ENCODE measurements around the gene GP2. TPM values are rescaled to one million over a fixed set of nuclear protein-coding genes. Genes with fewer than 3 reads are reported as not detected.

The GP2 gene
- total and polyA plus RNA-seq, 2 donors (not counting 3 experiments of a cell fraction or from before 2014, with no cell fraction given), result not detected

DNA sequence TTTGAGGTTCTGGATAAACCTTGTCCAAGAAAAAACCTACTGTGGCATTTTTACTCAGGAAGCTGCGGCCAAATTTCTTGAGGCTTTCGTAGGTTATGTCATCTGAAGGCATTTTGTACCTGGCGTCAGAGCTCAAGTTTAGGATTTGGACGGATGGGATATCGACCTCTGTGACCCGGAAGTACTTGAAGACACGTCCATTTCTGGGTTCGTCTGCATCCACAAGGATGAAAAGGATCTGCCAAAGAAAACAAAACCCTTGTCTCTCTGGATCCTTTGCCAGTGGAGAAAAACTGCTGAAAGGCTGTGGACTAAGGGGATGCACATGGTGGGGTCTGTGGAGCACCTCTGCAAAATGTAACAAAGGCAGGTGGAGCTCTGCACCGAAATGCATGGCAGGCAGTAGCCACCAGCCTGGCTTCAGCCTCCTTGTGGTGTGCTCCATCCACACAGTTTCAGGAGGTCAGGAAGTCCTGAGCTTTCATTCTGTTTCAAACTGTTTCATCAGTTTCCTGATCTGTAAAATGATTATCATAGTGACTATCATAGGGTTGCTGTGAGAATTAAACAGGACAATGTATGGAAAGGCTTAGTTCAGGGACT lies 42.2 kb upstream of the GP2 start:
- DNase-seq (ENCODE audit: low read depth, low spot score) (no peak), FAIRE-seq (no peak)
- TF ChIP-seq FOS (IDR thresholded peaks at IDR 0.05; ENCODE audit: borderline replicate concordance, insufficient read depth, low read length) (no peak), GATA2 (IDR thresholded peaks at IDR 0.05; ENCODE audit: insufficient read depth, insufficient read length, low read depth, low read length) (no peak), POLR2A (IDR thresholded peaks at IDR 0.05; ENCODE audit: low read depth, low read length) (no peak), EZH2 (IDR thresholded peaks at IDR 0.05; ENCODE audit: borderline replicate concordance, low read depth, low read length, severe bottlenecking) (no peak), JUN (IDR thresholded peaks at IDR 0.05; ENCODE audit: borderline replicate concordance, insufficient read depth, insufficient read length, low read depth) (no peak), POLR2AphosphoS5 (IDR thresholded peaks at IDR 0.05; ENCODE audit: insufficient read depth, low read depth, low read length) (no peak), CTCF (IDR thresholded peaks at IDR 0.05; ENCODE audit: extremely low read depth in 1 of 2, insufficient read depth in 1 of 2, low read depth in 1 of 2, low read length in 2 of 2) (no peak), MYC (IDR thresholded peaks at IDR 0.05; ENCODE audit: low read depth, low read length) (no peak)
- TF ChIP-seq, protein P1, sequence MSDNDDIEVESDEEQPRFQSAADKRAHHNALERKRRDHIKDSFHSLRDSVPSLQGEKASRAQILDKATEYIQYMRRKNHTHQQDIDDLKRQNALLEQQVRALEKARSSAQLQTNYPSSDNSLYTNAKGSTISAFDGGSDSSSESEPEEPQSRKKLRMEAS (IDR thresholded peaks at IDR 0.05; ENCODE audit: insufficient read depth, insufficient read length), result no peak
- dilution Hi-C loops (cut with MboI; ENCODE audit: extremely low pct_ligation_motif_present, low sequenced_read_pairs), result no loop called here
- Histone ChIP-seq H3K27me3 (ENCODE audit: control insufficient read depth in 2 of 2, insufficient read depth in 2 of 2, low read length in 2 of 2) (no peaks in the 10 kb centered on the region), H3K79me2 (ENCODE audit: control insufficient read depth, insufficient read depth, low read length) (no peaks in the 10 kb centered on the region), H3K9ac (replicated peaks; ENCODE audit: extremely low read depth, insufficient read depth, low read length) (no peak overlapping the region), H3K4me2 (ENCODE audit: insufficient read depth, low read length) (no peak overlapping the region), H3K9me3 (replicated peaks; ENCODE audit: control insufficient read depth, insufficient read depth, low read length) (no peaks in the 10 kb centered on the region), H3K36me3 (ENCODE audit: control insufficient read depth in 2 of 2, extremely low read depth in 1 of 2, insufficient read depth in 2 of 2, low read length in 2 of 2) (no peaks in the 10 kb centered on the region), H3K27ac (ENCODE audit: insufficient read depth, low read depth, low read length) (no peak overlapping the region), H4K20me1 (replicated peaks; ENCODE audit: control insufficient read depth, extremely low read depth, insufficient read depth, low read length) (no peaks in the 10 kb centered on the region), H3K4me3 (replicated peaks in 1 of 3; ENCODE audit: insufficient read depth in 1 of 3, low read depth in 1 of 3, low read length in 3 of 3) (no peak overlapping the region), H3K9me1 (replicated peaks; ENCODE audit: control insufficient read depth, extremely low read depth, insufficient read depth, low read length) (no peaks in the 10 kb centered on the region), H3K4me1 (ENCODE audit: control insufficient read depth, extremely low read depth, insufficient read depth, low read length) (no peaks in the 10 kb centered on the region), H2AFZ (ENCODE audit: low read depth, low read length) (no peak overlapping the region)
- ChIA-PET POLR2A (no interaction called here), CTCF (interaction anchor here (1.3 kb wide), 1 partner anchor 16 kb away, joined by 4 read pairs; no protein-coding TSS in a partner anchor)
- no TSS peak for BruUV-seq (replicated peaks)
- intact Hi-C loops (cut with micrococcal nuclease), result no loop called here

Measured in endothelial cell of umbilical vein (primary cell).